A549 (cell line): ENCODE data around the gene PPP1R9A. TPM values are rescaled to one million over a fixed set of nuclear protein-coding genes. Genes with fewer than 3 reads are reported as not detected.

Experiments
- ATAC-seq, 2 experiments: fragments of 200-7000 bp in 1 of 2; fragments of >200 bp in 1 of 2; cut with Nextera tagmentation in 1 of 2; cut with Tn5 transposase in 1 of 2; 3 replicates each; pipeline versions ENCODE4 v1.8.0 to v1.9.1; 2018 to 2020; ENCODE audit warnings: mild to moderate bottlenecking in 1 of 2, moderate library complexity in 1 of 2
- CTCF ChIA-PET: fragments of 300-600 bp; sonication (Branson Sonifier 250); formaldehyde crosslinking; extraction: SDS; loops from one replicate; lab custom pipeline; 2021; ENCODE audit warnings: antibody characterized with exemption, inconsistent platforms; lab: Yijun Ruan, JAX
- POLR2A ChIA-PET: fragments of 350-600 bp; formaldehyde crosslinking; extraction: SDS; loops from one replicate; lab custom pipeline; 2021; ENCODE audit warnings: antibody characterized with exemption, inconsistent platforms; lab: Yijun Ruan, JAX
- DNase-seq, 2 experiments: peaks; one replicate each; pipeline versions ENCODE4 v3.0.0 to v3.0.0-alpha.2; 2011 to 2016; ENCODE audit warnings: low read depth in 1 of 2, low spot score in 1 of 2
- FAIRE-seq: peaks from 2 replicates; lab custom pipeline; 2011; peaks lifted over from hg19 to GRCh38; lab: Jason Lieb, UNC
- H3K27ac ChIP-seq, 2 experiments: fragments of >200 bp; sonication (Bioruptor Twin); formaldehyde crosslinking; 3 replicates each; pipeline ENCODE4 v1.5.1; 2016 to 2017
- H3K4me1 ChIP-seq: fragments of >200 bp; sonication (Bioruptor Twin); formaldehyde crosslinking; 3 replicates; pipeline ENCODE4 v1.6.1; 2016
- H3K4me2 ChIP-seq: fragments of >200 bp; sonication (Bioruptor Twin); formaldehyde crosslinking; 3 replicates; pipeline ENCODE4 v1.6.1; 2016
- H3K4me3 ChIP-seq: fragments of >200 bp; sonication (Bioruptor Twin); formaldehyde crosslinking; 3 replicates; pipeline ENCODE4 v1.5.1; 2016
- H3K9me3 ChIP-seq: fragments of >200 bp; sonication (Bioruptor Twin); formaldehyde crosslinking; 3 replicates; pipeline ENCODE4 v1.6.1; 2016
- BCL3 ChIP-seq: fragments of >200 bp; sonication (Bioruptor Twin); formaldehyde crosslinking; IDR thresholded peaks from 3 replicates; pipeline ENCODE4 v1.6.1; 2016
- BHLHE40 ChIP-seq: IDR thresholded peaks from 2 replicates; pipeline ENCODE4 v1.6.1; 2012; ENCODE audit warnings: low read depth, low read length, inconsistent platforms
- CBX2 ChIP-seq: fragments of 200-600 bp; sonication (generic); IDR thresholded peaks from 2 replicates; pipeline ENCODE4 v1.6.1; 2016; ENCODE audit warnings: low read depth, mild to moderate bottlenecking, borderline replicate concordance
- CEBPB ChIP-seq, 2 experiments: fragments of >200 bp in 1 of 2; sonication (Bioruptor Twin) in 1 of 2; formaldehyde crosslinking in 1 of 2; IDR thresholded peaks; 2 replicates each; pipeline ENCODE4 v1.6.1; 2012 to 2016
- CHD4 ChIP-seq: fragments of 200-600 bp; sonication (generic); IDR thresholded peaks from 2 replicates; pipeline ENCODE4 v1.6.1; 2016; ENCODE audit warnings: antibody characterized with exemption, mild to moderate bottlenecking, borderline replicate concordance
- CTCF ChIP-seq: fragments of >200 bp; sonication (Bioruptor Twin); formaldehyde crosslinking; IDR thresholded peaks from 3 replicates; pipeline ENCODE4 v1.5.1; 2016
- E2F6 ChIP-seq: IDR thresholded peaks from 2 replicates; pipeline ENCODE4 v1.6.1; 2012; ENCODE audit warnings: low read depth, borderline replicate concordance
- HMGXB4 ChIP-seq: fragments of 250-450 bp; sonication (Bioruptor Pico); IDR thresholded peaks from 2 replicates; pipeline ENCODE4 v1.5.0; 2021; ENCODE audit warnings: mild to moderate bottlenecking, moderate library complexity, borderline replicate concordance
- HOXB13 ChIP-seq: fragments of 250-450 bp; sonication (Bioruptor Pico); IDR thresholded peaks from 2 replicates; pipeline ENCODE4 v1.5.0; 2020; ENCODE audit warnings: low read depth, mild to moderate bottlenecking, moderate library complexity
- NPAS2 ChIP-seq: fragments of 250-450 bp; sonication (Bioruptor Pico); IDR thresholded peaks from 2 replicates; pipeline ENCODE4 v1.8.0; 2022; ENCODE audit warnings: mild to moderate bottlenecking, moderate library complexity, borderline replicate concordance
- REST ChIP-seq: fragments of 200-600 bp; sonication (generic); IDR thresholded peaks from 2 replicates; pipeline ENCODE4 v1.6.1; 2016; ENCODE audit warnings: antibody characterized with exemption, mild to moderate bottlenecking, moderate library complexity
- TP53 ChIP-seq: fragments of 250-450 bp; sonication (Bioruptor Pico); IDR thresholded peaks from 2 replicates; pipeline ENCODE4 v1.5.0; 2021; ENCODE audit warnings: mild to moderate bottlenecking, moderate library complexity
- USF2 ChIP-seq: fragments of 450-650 bp; IDR thresholded peaks from 2 replicates; pipeline ENCODE4 v1.6.1; 2014; ENCODE audit warnings: antibody characterized with exemption
- ZFP36 ChIP-seq: fragments of 450-650 bp; IDR thresholded peaks from 2 replicates; pipeline ENCODE4 v1.6.1; 2014; ENCODE audit warnings: borderline replicate concordance; ENCODE audit not compliant: partially characterized antibody
- ZNF302 ChIP-seq: fragments of 250-450 bp; sonication (Bioruptor Pico); IDR thresholded peaks from 2 replicates; pipeline ENCODE4 v1.9.0; 2021; ENCODE audit warnings: inconsistent platforms, mild to moderate bottlenecking, moderate library complexity
- WGBS: methylation state at CpG from one replicate; pipeline ENCODE4 v1.1.6; 2017; ENCODE audit errors: missing lambda C conversion rate; 5-methylcytosine and 5-hydroxymethylcytosine counted together
- polyA plus RNA-seq, 4 experiments: library from polyadenylated mRNA; depleted of rRNA in 3 of 4; stranded (reverse); fragments of >200 nt; fragmentation: RNase III in 1 of 4; extraction: RNeasy Plus Mini Kit Qiagen cat#74134 plus additional on column Dnase treatment in 1 of 4; gene quantifications; 2 replicates in 3 of 4; 3 replicates in 1 of 4; pipeline ENCODE4 v1.2.3, GENCODE V29; 2011 to 2017

PPP1R9A gene
- polyA plus RNA-seq, 2 of the 4 experiments (the other 2 are of a cell fraction): 5.0 to 18.7 TPM

GRCh38 chr7:95047291-95047690, 139.9 kb downstream of the PPP1R9A start (continued):
- TF ChIP-seq E2F6 (no peak), HMGXB4 (CRISPR knock-in tag) (no peak), ZNF302 (no peak), BCL3 (no peak)

- Histone ChIP-seq H3K9me3 (no peaks in the 10 kb centered on the region), H3K4me3 (no peak overlapping the region), H3K27ac (no peak overlapping the region), H3K4me2 (no peak overlapping the region), H3K4me1 (no peaks in the 10 kb centered on the region)
- FAIRE-seq (no peak), DNase-seq (no peak), ATAC-seq (no peak)
- WGBS: 94% methylated on average over 2 of the region's 2 CpGs
- ChIA-PET CTCF (no interaction called here), POLR2A (no interaction called here)
- TF ChIP-seq USF2 (no peak), CEBPB (IDR thresholded peaks at IDR 0.05) (no peak), NPAS2 (no peak), ZFP36 (no peak), CBX2 (no peak), CTCF (no peak), TP53 (CRISPR knock-in tag) (no peak), REST (no peak), CHD4 (no peak), E2F6 (no peak), BHLHE40 (no peak), HOXB13 (CRISPR knock-in tag) (no peak)
These were observed 145.2 kb downstream of the PPP1R9A start for GRCh38 chr7:95052566-95053094.
